Karpas-422 (cell line): Measurements from ENCODE around the gene LRRC4. TPM values are rescaled to one million over a fixed set of nuclear protein-coding genes. Genes with fewer than 3 reads are reported as not detected.

ENCODE experiments used
- DNase-seq: peaks from one replicate; pipeline ENCODE4 v3.0.0-alpha.2; 2015
- H2AFZ ChIP-seq: fragments of 200-600 bp; sonication (generic); 2 replicates; pipeline ENCODE4 v1.6.1; 2014; ENCODE audit warnings: antibody characterized with exemption, low read length, mixed read lengths
- H3K27ac ChIP-seq: fragments of 200-600 bp; sonication (generic); 2 replicates; pipeline ENCODE4 v1.5.1; 2014; ENCODE audit warnings: mild to moderate bottlenecking, low read length, moderate library complexity
- H3K27me3 ChIP-seq: fragments of 200-600 bp; sonication (generic); 2 replicates; pipeline ENCODE4 v1.6.1; 2014; ENCODE audit warnings: low read length, mixed read lengths
- H3K36me3 ChIP-seq: fragments of 200-600 bp; sonication (generic); 2 replicates; pipeline ENCODE4 v1.6.1; 2014; ENCODE audit warnings: low read length, mixed read lengths; ENCODE audit not compliant: insufficient read depth
- H3K4me1 ChIP-seq: fragments of 200-600 bp; sonication (generic); 2 replicates; pipeline ENCODE4 v1.6.1; 2014; ENCODE audit warnings: mild to moderate bottlenecking, low read length, mixed read lengths
- H3K4me2 ChIP-seq: fragments of 200-600 bp; sonication (generic); 2 replicates; pipeline ENCODE4 v1.6.1; 2014; ENCODE audit warnings: low read length, low read depth, mild to moderate bottlenecking; ENCODE audit not compliant: poor library complexity, severe bottlenecking
- H3K4me3 ChIP-seq: fragments of 200-600 bp; sonication (generic); 2 replicates; pipeline ENCODE4 v1.5.1; 2014; ENCODE audit warnings: mild to moderate bottlenecking, antibody characterized with exemption, low read length, mixed read lengths
- H3K79me2 ChIP-seq: fragments of 200-600 bp; sonication (generic); 2 replicates; pipeline ENCODE4 v1.6.1; 2014; ENCODE audit warnings: mild to moderate bottlenecking, low read length, mixed read lengths
- H3K9ac ChIP-seq: fragments of 200-600 bp; sonication (generic); 2 replicates; pipeline ENCODE4 v1.6.0; 2014; ENCODE audit warnings: low read length
- H3K9me2 ChIP-seq: fragments of 200-600 bp; sonication (generic), shearing (Covaris generic); replicated peaks from 2 replicates; pipeline ENCODE4 v1.6.0; 2014; ENCODE audit warnings: mild to moderate bottlenecking, low read length, moderate library complexity; ENCODE audit not compliant: insufficient read depth
- H3K9me3 ChIP-seq: fragments of 300-700, 200-600 bp; sonication (generic); 2 replicates; pipeline ENCODE4 v1.6.1; 2014; ENCODE audit warnings: low read length, mixed read lengths
- H4K20me1 ChIP-seq: fragments of 200-600 bp; sonication (generic); 2 replicates; pipeline ENCODE4 v1.6.1; 2014; ENCODE audit warnings: mild to moderate bottlenecking, antibody characterized with exemption, low read length, low read depth; ENCODE audit not compliant: insufficient read depth
- total RNA-seq: library from RNA; depleted of rRNA; stranded (reverse); fragments of >200 nt; shearing (Covaris generic); gene quantifications from 2 replicates; pipeline ENCODE4 v1.2.3, GENCODE V29; 2014; ENCODE audit warnings: low replicate concordance

LRRC4 gene
- total RNA-seq, 1 experiment from 2014 or later, result 52.0 TPM

DNA sequence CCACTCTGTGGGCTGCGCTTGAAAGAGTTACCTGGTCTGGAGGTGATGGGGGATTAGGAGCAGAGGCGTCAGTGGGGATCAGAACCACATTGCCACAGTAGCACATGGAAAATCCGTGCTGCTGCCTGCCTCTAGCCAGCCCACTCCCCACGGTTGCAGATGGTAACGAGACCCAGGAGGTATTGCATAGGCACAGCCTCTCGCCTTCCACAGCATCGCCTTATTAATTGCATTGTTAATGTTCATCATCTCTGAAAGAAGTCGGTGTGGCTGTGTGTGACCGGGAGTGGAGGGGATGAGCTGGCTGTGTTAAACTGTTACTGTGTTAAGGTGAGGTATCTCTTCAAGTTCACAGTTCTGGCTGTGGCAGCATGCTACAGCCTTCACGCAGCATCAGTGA lies 35.2 kb upstream of the LRRC4 start:
- H3K9me2 ChIP-seq, result no peaks in the 10 kb centered on the region

DNA sequence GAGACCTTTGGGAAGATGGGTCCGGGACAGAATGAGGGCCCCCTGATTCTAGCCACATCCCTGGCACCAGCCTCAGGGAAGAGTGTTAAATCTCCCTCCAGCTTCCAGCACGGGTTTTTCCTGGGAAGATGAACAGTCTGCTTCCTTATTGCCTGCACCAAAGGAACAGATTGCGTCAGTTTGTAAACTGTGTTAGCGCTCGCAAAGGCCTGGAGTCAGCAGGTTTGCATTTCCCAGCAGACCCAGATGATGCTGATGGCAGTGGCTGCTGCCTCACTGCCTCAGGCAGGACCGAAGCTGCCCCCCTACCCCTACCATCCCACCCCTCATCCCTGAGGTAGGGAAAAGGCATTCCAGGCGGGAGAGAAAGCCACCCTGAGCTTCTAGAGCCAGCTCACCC lies 34.6 kb upstream of the LRRC4 start:
- Histone ChIP-seq H3K9me3 (no peaks in the 10 kb centered on the region), H3K27me3 (no peaks in the 10 kb centered on the region), H3K4me1 (no peaks in the 10 kb centered on the region)

More for the DNA sequence above, 35.2 kb upstream of the LRRC4 start:
- no peaks in the 10 kb centered on the region for H3K36me3 ChIP-seq
- no peak overlapping the region for H3K27ac ChIP-seq
- H3K9ac ChIP-seq, result no peak overlapping the region
- H4K20me1 ChIP-seq, result no peaks in the 10 kb centered on the region
- H3K4me2 ChIP-seq, result no peak overlapping the region
- DNase-seq, result no peak
- H3K4me3 ChIP-seq, result no peak overlapping the region
- H3K27me3 ChIP-seq, result no peaks in the 10 kb centered on the region
- H3K79me2 ChIP-seq, result no peaks in the 10 kb centered on the region
- H2AFZ ChIP-seq, result no peak overlapping the region
- no peaks in the 10 kb centered on the region for H3K4me1 ChIP-seq
- no peaks in the 10 kb centered on the region for H3K9me3 ChIP-seq

DNA sequence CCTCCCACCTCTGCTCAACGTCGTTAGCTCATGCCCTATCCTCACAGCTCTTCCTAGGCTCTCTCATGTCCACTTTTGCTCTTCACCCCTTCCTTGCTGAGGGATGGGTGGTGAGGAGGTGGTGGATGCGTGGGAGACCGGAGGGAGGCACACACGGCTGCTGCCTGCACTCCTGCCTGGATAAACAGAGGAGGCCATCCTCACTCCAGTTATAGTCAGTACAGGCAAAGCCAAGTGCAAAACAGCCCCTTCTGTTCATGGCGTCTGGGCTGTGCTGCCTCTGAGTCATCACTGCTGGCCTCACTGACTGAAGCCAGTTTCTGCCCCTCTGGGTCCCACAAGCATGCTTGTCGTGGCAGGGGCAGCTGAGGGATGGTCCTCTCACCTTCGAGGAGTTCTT lies 31.9 kb upstream of the LRRC4 start:
- Histone ChIP-seq H4K20me1 (no peaks in the 10 kb centered on the region), H3K9me3 (no peaks in the 10 kb centered on the region), H3K9ac (no peak overlapping the region), H3K27ac (no peak overlapping the region), H3K4me2 (no peak overlapping the region), H3K4me3 (no peak overlapping the region), H3K4me1 (no peaks in the 10 kb centered on the region), H3K79me2 (no peaks in the 10 kb centered on the region), H3K27me3 (no peaks in the 10 kb centered on the region), H2AFZ (no peak overlapping the region), H3K36me3 (no peaks in the 10 kb centered on the region), H3K9me2 (no peaks in the 10 kb centered on the region)
- DNase-seq, result no peak

More for the DNA sequence above, 34.6 kb upstream of the LRRC4 start:
- no peak overlapping the region for H3K4me2 ChIP-seq
- no peaks in the 10 kb centered on the region for H3K36me3 ChIP-seq
- H3K27ac ChIP-seq, result no peak overlapping the region
- no peak overlapping the region for H2AFZ ChIP-seq
- no peak for DNase-seq
- H3K9me2 ChIP-seq, result no peaks in the 10 kb centered on the region
- H4K20me1 ChIP-seq, result no peaks in the 10 kb centered on the region
- H3K9ac ChIP-seq, result no peak overlapping the region
- no peak overlapping the region for H3K4me3 ChIP-seq
- H3K79me2 ChIP-seq, result no peaks in the 10 kb centered on the region

DNA sequence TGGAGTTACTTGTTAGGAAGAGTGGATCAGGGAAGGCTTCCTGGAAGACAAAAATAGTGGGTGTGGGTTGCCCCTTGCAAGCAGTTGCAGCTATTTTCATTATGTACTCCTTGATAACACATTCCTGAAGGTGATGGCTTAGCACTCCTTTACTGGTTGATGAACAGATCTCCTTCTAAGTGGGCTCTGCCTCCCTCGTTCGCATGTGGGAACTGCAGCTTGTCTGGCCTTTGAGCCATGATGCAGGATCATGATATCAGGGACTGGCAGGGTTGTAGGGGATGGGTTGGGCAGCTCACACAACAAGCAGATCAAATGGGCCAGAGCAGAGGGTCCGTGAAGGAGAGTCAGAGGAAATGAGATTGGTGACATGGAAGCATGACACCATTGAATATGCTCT lies 28.8 kb upstream of the LRRC4 start:
- Histone ChIP-seq H3K36me3 (no peaks in the 10 kb centered on the region), H3K9me3 (no peaks in the 10 kb centered on the region), H3K27me3 (no peaks in the 10 kb centered on the region), H2AFZ (no peak overlapping the region), H3K27ac (no peak overlapping the region), H3K9ac (no peak overlapping the region), H3K9me2 (no peaks in the 10 kb centered on the region), H3K4me3 (no peak overlapping the region), H4K20me1 (no peaks in the 10 kb centered on the region), H3K4me2 (no peak overlapping the region), H3K4me1 (no peaks in the 10 kb centered on the region), H3K79me2 (no peaks in the 10 kb centered on the region)
- DNase-seq, result no peak

DNA sequence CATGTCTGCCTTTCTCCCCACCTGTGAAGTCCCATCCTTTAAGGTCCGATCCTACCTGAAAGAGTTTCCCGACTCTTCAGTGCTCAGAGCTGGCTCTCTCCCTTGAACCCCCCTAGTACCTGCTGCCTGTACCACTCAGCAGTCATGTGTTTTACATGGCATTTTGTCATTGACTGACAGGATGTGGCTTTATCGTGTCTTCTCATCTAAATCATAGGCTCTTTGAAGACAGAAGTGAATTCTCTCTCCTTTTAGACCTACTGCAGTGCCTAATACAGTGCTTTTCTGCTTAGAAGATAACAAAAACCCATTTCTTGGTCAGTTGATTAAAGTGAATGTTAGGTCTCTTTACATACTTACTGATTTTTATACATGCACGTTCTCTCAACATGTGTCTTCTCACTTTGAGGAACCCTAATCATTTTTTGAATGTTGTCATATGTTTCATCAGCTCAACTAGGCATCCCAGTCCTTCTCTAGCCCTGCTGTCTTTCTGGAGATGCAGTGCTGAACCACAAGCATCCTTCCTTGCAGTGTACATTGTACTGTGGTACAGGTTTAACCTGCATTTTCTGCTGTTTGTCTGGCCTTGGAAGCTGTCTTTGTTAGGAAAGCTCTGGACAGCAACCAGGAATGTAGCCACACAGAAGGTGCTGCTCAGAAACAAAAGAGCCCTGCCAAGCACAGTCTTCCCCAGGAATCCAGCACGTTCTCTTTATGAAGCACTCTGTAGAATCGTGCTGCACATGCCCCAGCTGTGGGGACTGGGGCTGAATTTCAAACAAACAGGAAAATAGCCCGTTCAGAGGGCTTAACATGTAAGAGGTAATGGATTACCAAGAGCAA lies 28.1 kb upstream of the LRRC4 start:
- H3K4me3 ChIP-seq, result no peak overlapping the region
- no peaks in the 10 kb centered on the region for H3K36me3 ChIP-seq
- H2AFZ ChIP-seq, result no peak overlapping the region
- no peak overlapping the region for H3K27ac ChIP-seq
- no peak for DNase-seq
- no peaks in the 10 kb centered on the region for H3K27me3 ChIP-seq
- no peaks in the 10 kb centered on the region for H4K20me1 ChIP-seq
- no peaks in the 10 kb centered on the region for H3K4me1 ChIP-seq
- H3K4me2 ChIP-seq, result no peak overlapping the region
- no peaks in the 10 kb centered on the region for H3K79me2 ChIP-seq
- H3K9me3 ChIP-seq, result no peaks in the 10 kb centered on the region
- H3K9me2 ChIP-seq, result no peaks in the 10 kb centered on the region
- no peak overlapping the region for H3K9ac ChIP-seq

DNA sequence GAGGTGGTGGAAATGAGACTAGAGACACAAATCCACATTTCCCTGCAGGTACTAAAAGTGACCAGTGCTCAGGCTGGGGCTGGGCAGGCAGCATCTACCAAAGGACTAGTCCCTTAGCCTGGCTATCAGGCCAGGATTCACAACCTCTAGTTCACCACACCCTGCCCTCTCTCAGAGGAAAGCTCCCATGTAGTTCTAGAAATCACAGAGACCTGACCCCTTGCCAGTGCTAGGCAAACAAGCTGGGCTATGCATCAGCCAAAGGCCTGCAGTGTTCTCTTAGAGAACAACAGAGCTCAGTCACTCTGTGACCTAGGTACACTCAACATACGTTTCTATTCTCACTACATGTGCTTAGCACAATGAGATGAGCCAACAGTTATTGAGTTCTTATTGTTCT lies 26.7 kb upstream of the LRRC4 start:
- H3K9me2 ChIP-seq, result no peaks in the 10 kb centered on the region
- no peak overlapping the region for H3K4me3 ChIP-seq
- no peak overlapping the region for H3K27ac ChIP-seq
- H4K20me1 ChIP-seq, result no peaks in the 10 kb centered on the region
- H3K9me3 ChIP-seq, result no peaks in the 10 kb centered on the region
- H3K9ac ChIP-seq, result no peak overlapping the region
- H3K4me1 ChIP-seq, result peaks cover 4% of the 10 kb centered on the region
- H2AFZ ChIP-seq, result no peak overlapping the region
- H3K79me2 ChIP-seq, result no peaks in the 10 kb centered on the region
- no peak overlapping the region for H3K4me2 ChIP-seq
- H3K36me3 ChIP-seq, result no peaks in the 10 kb centered on the region
- DNase-seq, result no peak
- H3K27me3 ChIP-seq, result no peaks in the 10 kb centered on the region

DNA sequence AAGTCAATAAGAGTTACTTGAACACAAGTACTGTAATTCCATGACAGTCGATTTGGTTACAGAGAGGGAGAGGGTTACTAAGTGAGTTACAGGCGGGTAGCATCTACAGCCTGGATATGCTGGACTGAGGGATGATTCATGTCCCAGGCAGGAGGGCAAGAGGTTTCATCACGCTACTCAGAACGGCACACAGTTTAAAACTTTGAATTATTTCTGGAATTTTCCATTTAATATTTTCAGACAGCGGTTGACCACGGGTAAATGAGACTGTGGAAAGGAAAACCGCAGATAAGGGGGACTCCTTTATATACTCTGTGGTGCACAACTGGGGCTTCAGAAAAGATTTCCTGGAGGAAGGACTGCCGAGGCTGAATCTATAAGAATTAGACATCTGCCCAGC lies 25.7 kb upstream of the LRRC4 start:
- H3K4me2 ChIP-seq, result no peak overlapping the region
- no peak overlapping the region for H3K4me3 ChIP-seq
- no peak overlapping the region for H2AFZ ChIP-seq
- no peaks in the 10 kb centered on the region for H3K27me3 ChIP-seq
- H3K27ac ChIP-seq, result no peak overlapping the region
- H3K36me3 ChIP-seq, result no peaks in the 10 kb centered on the region
- H3K9ac ChIP-seq, result no peak overlapping the region
- no peaks in the 10 kb centered on the region for H3K9me3 ChIP-seq
- H3K4me1 ChIP-seq, result peaks cover 14% of the 10 kb centered on the region
- H4K20me1 ChIP-seq, result no peaks in the 10 kb centered on the region
- 0 out of 2 replicates have a peak, but pooled peaks cover 4% of the 10 kb centered on the region for H3K79me2 ChIP-seq
- no peaks in the 10 kb centered on the region for H3K9me2 ChIP-seq
- DNase-seq, result no peak

DNA sequence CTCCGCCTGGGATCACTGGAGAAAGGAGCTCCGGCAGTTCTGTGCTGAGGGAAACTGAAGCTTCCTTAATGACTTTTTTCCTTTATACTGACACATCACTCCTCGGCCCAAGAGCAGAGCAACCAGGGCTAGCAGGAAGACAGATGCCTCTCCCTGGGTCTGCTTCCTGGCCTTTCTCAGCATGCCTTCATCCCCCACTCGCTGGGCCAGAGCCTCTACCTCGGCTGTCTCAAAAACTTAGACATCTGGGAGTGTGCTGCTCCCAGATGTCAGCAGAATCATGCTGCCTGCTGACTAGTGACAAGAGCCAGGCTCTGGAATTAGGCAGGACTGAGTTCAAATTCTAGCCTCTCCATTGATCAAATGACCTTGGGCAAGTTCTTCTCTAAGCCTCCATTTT lies 24.4 kb upstream of the LRRC4 start:
- Histone ChIP-seq H3K4me3 (no peak overlapping the region), H3K79me2 (0 out of 2 replicates have a peak, but pooled peaks cover 9% of the 10 kb centered on the region), H3K9ac (no peak overlapping the region), H3K9me3 (no peaks in the 10 kb centered on the region), H3K4me1 (peaks cover 26% of the 10 kb centered on the region), H3K9me2 (no peaks in the 10 kb centered on the region), H4K20me1 (no peaks in the 10 kb centered on the region), H3K27me3 (no peaks in the 10 kb centered on the region), H2AFZ (no peak overlapping the region), H3K36me3 (no peaks in the 10 kb centered on the region), H3K4me2 (no peak overlapping the region), H3K27ac (no peak overlapping the region)
- no peak for DNase-seq
